Esophagus squamous epithelium (tissue), 5 donors: Measurements from ENCODE around the gene TSPAN31. TPM values are rescaled to one million over a fixed set of nuclear protein-coding genes. Genes with fewer than 3 reads are reported as not detected.
A peak's percentile ranks its signal among the peaks of the same experiment; 100 is the strongest.

Experiments used
- DNase-seq: peaks from one replicate; lab custom pipeline; 2025; lab: John Stamatoyannopoulos, UW
- H3K27ac ChIP-seq, 4 donors: fragments of 200-600 bp; sonication (generic); one replicate each; pipeline ENCODE4 v1.5.1; 2016 to 2019; ENCODE audit warnings: mild to moderate bottlenecking in 1 of 4
- H3K27me3 ChIP-seq, 4 donors: fragments of 200-600 bp; sonication (generic); 1 replicate in 3 of 4; 2 replicates in 1 of 4; pipeline versions ENCODE4 v1.5.1 to v1.6.0; 2017 to 2021; ENCODE audit warnings: antibody characterized with exemption in 1 of 4
- H3K36me3 ChIP-seq, 3 donors: fragments of 200-600 bp; sonication (generic); one replicate each; pipeline ENCODE4 v1.5.1; 2016 to 2019
- H3K4me1 ChIP-seq, 3 donors: fragments of 200-600 bp; sonication (generic); one replicate each; pipeline ENCODE4 v1.5.1; 2017 to 2019
- H3K4me3 ChIP-seq, 4 donors: fragments of 200-600 bp; sonication (generic); 1 replicate in 3 of 4; 2 replicates in 1 of 4; pipeline ENCODE4 v1.5.1; 2016 to 2019; ENCODE audit warnings: mild to moderate bottlenecking in 2 of 4, moderate library complexity in 1 of 4
- H3K9me3 ChIP-seq, 3 donors: fragments of 200-600 bp; sonication (generic); one replicate each; pipeline ENCODE4 v1.5.1; 2016 to 2019
- POLR2A ChIP-seq, 4 donors: fragments of 450-650 bp; IDR thresholded peaks; one replicate each; pipeline ENCODE4 v1.6.1; 2017; ENCODE audit warnings: antibody characterized with exemption in 4 of 4, mild to moderate bottlenecking in 4 of 4, moderate library complexity in 3 of 4
- WGBS, 2 donors: methylation state at CpG; one replicate each; pipeline ENCODE4 v1.1.5; 2018; 5-methylcytosine and 5-hydroxymethylcytosine counted together
- intact Hi-C: fragments of 100-400 bp; cut with DNase I; formaldehyde crosslinking; loops from one replicate; pipeline ENCODE4 v1.15.0; 2022
- total RNA-seq, 4 donors: library from RNA; depleted of rRNA; stranded (reverse); fragments of >200 nt; gene quantifications; one replicate each; pipeline ENCODE4 v1.1.0, GENCODE V29; 2016
- TF ChIP-seq, protein P1 (sequence below), 6 experiments: fragments of 450-650 bp in 4 of 6; fragments of 200-600 bp in 2 of 6; sonication (generic) in 2 of 6; IDR thresholded peaks; one replicate each; pipeline ENCODE4 v1.5.1; 2016 to 2019; ENCODE audit warnings: antibody characterized with exemption in 6 of 6, mild to moderate bottlenecking in 4 of 6, moderate library complexity in 4 of 6
- donor health status: DM: yes; HTN: yes; CAD: no.

Gene TSPAN31
- total RNA-seq, 4 donors from 2014 or later: 37.2 to 62.5 (median 40.2) TPM

DNA sequence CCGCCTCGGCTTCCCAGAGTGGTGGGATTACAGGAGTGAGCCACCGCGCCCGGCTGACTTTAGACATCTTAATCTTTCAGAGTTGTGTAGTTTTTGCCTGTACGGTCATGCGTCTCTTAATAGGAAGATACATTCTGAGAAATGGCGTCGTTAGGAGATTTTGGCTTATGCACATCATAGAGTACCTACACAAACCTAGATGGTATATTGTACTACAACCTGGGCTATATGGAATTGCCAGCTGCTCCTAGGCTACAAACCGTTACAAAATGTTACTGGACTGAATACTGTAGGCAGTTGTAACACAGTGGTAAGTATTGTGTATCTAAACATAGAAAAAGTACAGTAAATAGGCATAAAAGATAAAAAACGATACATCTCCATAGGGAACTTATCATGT, 39.0 kb downstream of the TSPAN31 start:
- H3K27ac ChIP-seq: no peak overlapping the region
- WGBS, 2 donors: 87 to 93% methylated on average over 11 of the region's 11 CpGs
- peak overlapping the region in 2 of 4 donors; percentile 95 for H3K4me3 ChIP-seq
- H3K27me3 ChIP-seq: no peaks in the 10 kb centered on the region
- no peaks in the 10 kb centered on the region for H3K9me3 ChIP-seq
- peaks cover 0 to 68% (median 0%) of the 10 kb centered on the region in 3 donors for H3K36me3 ChIP-seq
- H3K4me1 ChIP-seq: peaks cover 10 to 25% (median 16%) of the 10 kb centered on the region in 3 donors
- intact Hi-C loops: loop anchor here (10.0 kb wide), 1 partner anchor 51 kb away; no protein-coding TSS in a partner anchor
- DNase-seq: no peak
- TF ChIP-seq, protein P1, sequence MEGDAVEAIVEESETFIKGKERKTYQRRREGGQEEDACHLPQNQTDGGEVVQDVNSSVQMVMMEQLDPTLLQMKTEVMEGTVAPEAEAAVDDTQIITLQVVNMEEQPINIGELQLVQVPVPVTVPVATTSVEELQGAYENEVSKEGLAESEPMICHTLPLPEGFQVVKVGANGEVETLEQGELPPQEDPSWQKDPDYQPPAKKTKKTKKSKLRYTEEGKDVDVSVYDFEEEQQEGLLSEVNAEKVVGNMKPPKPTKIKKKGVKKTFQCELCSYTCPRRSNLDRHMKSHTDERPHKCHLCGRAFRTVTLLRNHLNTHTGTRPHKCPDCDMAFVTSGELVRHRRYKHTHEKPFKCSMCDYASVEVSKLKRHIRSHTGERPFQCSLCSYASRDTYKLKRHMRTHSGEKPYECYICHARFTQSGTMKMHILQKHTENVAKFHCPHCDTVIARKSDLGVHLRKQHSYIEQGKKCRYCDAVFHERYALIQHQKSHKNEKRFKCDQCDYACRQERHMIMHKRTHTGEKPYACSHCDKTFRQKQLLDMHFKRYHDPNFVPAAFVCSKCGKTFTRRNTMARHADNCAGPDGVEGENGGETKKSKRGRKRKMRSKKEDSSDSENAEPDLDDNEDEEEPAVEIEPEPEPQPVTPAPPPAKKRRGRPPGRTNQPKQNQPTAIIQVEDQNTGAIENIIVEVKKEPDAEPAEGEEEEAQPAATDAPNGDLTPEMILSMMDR (IDR thresholded peaks at IDR 0.05): no peak
- TF ChIP-seq POLR2A (IDR thresholded peaks at IDR 0.05): no peak

- peaks cover 4 to 100% (median 19%) of the 10 kb centered on the region in 3 donors for H3K36me3 ChIP-seq
- H3K27ac ChIP-seq: no peak overlapping the region
- 15 to 24% methylated on average over 1 of the region's 1 CpG for WGBS, 2 donors
Observed at GRCh38 chr12:57793920-57794319, 49.1 kb downstream of the TSPAN31 start.

GRCh38 chr12:57795354-57795753, 50.5 kb downstream of the TSPAN31 start:
- intact Hi-C loops: no loop called here
- no peak overlapping the region for H3K4me3 ChIP-seq
- H3K27ac ChIP-seq: peak overlapping the region in 1 of 4 donors; percentile 48
- DNase-seq: no peak
- H3K4me1 ChIP-seq: peaks cover 0 to 24% (median 0%) of the 10 kb centered on the region in 3 donors
- no peak for TF ChIP-seq POLR2A (IDR thresholded peaks at IDR 0.05)
- TF ChIP-seq, protein P1 (IDR thresholded peaks at IDR 0.05): no peak
- WGBS, 2 donors: 55 to 66% methylated on average over 6 of the region's 6 CpGs
- H3K27me3 ChIP-seq: no peaks in the 10 kb centered on the region
- H3K36me3 ChIP-seq: peaks cover 4 to 100% (median 28%) of the 10 kb centered on the region in 3 donors
- H3K9me3 ChIP-seq: no peaks in the 10 kb centered on the region

More at GRCh38 chr12:57793920-57794319, 49.1 kb downstream of the TSPAN31 start:
- intact Hi-C loops: no loop called here
- Histone ChIP-seq H3K4me1 (peaks cover 0 to 24% (median 0%) of the 10 kb centered on the region in 3 donors), H3K9me3 (no peaks in the 10 kb centered on the region), H3K4me3 (no peak overlapping the region), H3K27me3 (no peaks in the 10 kb centered on the region)
- DNase-seq: no peak
- TF ChIP-seq, protein P1 (IDR thresholded peaks at IDR 0.05): no peak
- no peak for TF ChIP-seq POLR2A (IDR thresholded peaks at IDR 0.05)

DNA sequence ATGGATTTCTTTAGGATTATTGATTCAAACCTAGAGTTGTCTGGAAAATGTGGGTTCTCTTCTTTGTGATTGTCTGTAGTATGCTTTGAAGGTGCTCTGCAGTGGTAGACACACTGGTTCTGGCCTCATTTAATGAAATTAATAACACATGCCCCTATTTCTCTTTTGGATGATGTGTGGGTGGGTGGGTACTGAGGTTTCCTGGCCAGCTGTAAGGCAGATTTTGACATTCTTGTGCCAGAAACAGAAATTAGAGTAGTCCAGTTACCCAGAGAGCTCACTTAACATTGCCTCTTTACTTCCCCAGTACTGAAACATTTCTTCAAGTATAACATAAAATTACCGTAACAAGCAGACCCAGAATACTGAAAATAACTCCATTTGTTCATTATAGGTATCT, 52.2 kb downstream of the TSPAN31 start:
- no peak for TF ChIP-seq POLR2A (IDR thresholded peaks at IDR 0.05)
- TF ChIP-seq, protein P1 (IDR thresholded peaks at IDR 0.05): no peak
- H3K4me3 ChIP-seq: no peak overlapping the region
- H3K27me3 ChIP-seq: no peaks in the 10 kb centered on the region
- intact Hi-C loops: no loop called here
- H3K9me3 ChIP-seq: no peaks in the 10 kb centered on the region
- no peak for DNase-seq
- peaks cover 0 to 24% (median 0%) of the 10 kb centered on the region in 3 donors for H3K4me1 ChIP-seq
- H3K36me3 ChIP-seq: peaks cover 8 to 100% (median 38%) of the 10 kb centered on the region in 3 donors
- no peak overlapping the region for H3K27ac ChIP-seq
- 96 to 100% methylated on average over 1 of the region's 1 CpG for WGBS, 2 donors

DNA sequence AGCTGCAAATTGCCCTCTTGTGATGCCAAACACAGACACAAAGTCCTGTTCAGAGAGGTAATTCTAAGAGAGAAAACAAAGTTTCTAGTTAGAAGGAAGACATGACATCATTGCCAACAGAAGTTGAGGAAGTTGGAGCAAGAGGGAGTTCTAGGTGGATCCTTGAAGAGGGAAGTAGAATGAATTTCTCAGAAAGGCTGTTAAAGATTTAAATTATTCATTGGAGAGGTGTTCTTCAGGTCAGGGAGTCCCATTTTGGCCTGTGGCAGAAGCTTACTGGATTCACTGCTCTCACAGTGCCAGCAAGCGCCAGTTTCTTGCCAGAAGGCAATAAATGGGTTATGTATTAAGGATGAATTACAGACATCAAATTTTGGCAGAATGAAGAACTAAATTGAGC, 53.1 kb downstream of the TSPAN31 start:
- Histone ChIP-seq H3K27ac (no peak overlapping the region), H3K4me1 (peaks cover 0 to 24% (median 0%) of the 10 kb centered on the region in 3 donors), H3K9me3 (no peaks in the 10 kb centered on the region), H3K27me3 (no peaks in the 10 kb centered on the region), H3K36me3 (peaks cover 8 to 100% (median 38%) of the 10 kb centered on the region in 3 donors), H3K4me3 (no peak overlapping the region)
- WGBS, 2 donors: 64 to 85% methylated on average over 1 of the region's 1 CpG
- TF ChIP-seq POLR2A (IDR thresholded peaks at IDR 0.05): no peak
- intact Hi-C loops: no loop called here
- no peak for DNase-seq

Other genes with a start within 250 kb of the TSPAN31 start
- 10 to 100 TPM in 3 of 4 donors, 1 to 10 TPM in 1; 5.1 to 23.3 (median 15.4) TPM for gene DDIT3, start 224.5 kb upstream of the TSPAN31 start, total RNA-seq
- 10 to 100 TPM; 13.8 to 33.2 (median 17.6) TPM for gene MBD6, start 222.2 kb upstream of the TSPAN31 start, total RNA-seq
- 100 to 1,000 TPM; 122 to 175 (median 159) TPM for gene DCTN2, start 197.8 kb upstream of the TSPAN31 start, total RNA-seq
- under 1 TPM in 3 of 4 donors, not detected in 1; 0.15 to 0.22 (median 0.19) TPM for gene KIF5A, start 195.0 kb upstream of the TSPAN31 start, total RNA-seq
- 10 to 100 TPM; 25.2 to 41.7 (median 33.1) TPM for gene PIP4K2C, start 153.8 kb upstream of the TSPAN31 start, total RNA-seq
- 10 to 100 TPM in 1 of 4 donors, 1 to 10 TPM in 3; 1.6 to 16.6 (median 5.6) TPM for gene DTX3, start 140.2 kb upstream of the TSPAN31 start, total RNA-seq
- 10 to 100 TPM in 1 of 4 donors, 1 to 10 TPM in 2, under 1 TPM in 1; 0.76 to 27.7 (median 6.2) TPM for gene ARHGEF25, start 133.6 kb upstream of the TSPAN31 start, total RNA-seq
- under 1 TPM; 0.18 to 0.56 (median 0.23) TPM for gene B4GALNT1, start 111.8 kb upstream of the TSPAN31 start, total RNA-seq
- gene OS9, start 50.9 kb upstream of the TSPAN31 start, total RNA-seq: 100 to 1,000 TPM; 151 to 231 (median 168) TPM
- 1 to 10 TPM in 3 of 4 donors, under 1 TPM in 1; 0.88 to 2.3 (median 1.3) TPM for gene AGAP2, start 6.3 kb upstream of the TSPAN31 start, total RNA-seq
- 10 to 100 TPM; 42.8 to 96.9 (median 60.4) TPM for gene CDK4, start 7.3 kb downstream of the TSPAN31 start, total RNA-seq
- 1 to 10 TPM; 3.6 to 8.4 (median 5.3) TPM for gene MARCHF9, start 10.1 kb downstream of the TSPAN31 start, total RNA-seq
- gene CYP27B1, start 22.0 kb downstream of the TSPAN31 start, total RNA-seq: 1 to 10 TPM in 2 of 4 donors, under 1 TPM in 2; 0.18 to 1.7 (median 1.1) TPM
- 10 to 100 TPM in 3 of 4 donors, 1 to 10 TPM in 1; 6.7 to 16.8 (median 11.8) TPM for gene METTL1, start 27.1 kb downstream of the TSPAN31 start, total RNA-seq
- gene EEF1AKMT3, start 27.6 kb downstream of the TSPAN31 start, total RNA-seq: 1 to 10 TPM; 2.6 to 7.6 (median 3.7) TPM
- 10 to 100 TPM; 18.5 to 37.2 (median 24.7) TPM for gene TSFM, start 37.7 kb downstream of the TSPAN31 start, total RNA-seq
- gene AVIL, start 73.7 kb downstream of the TSPAN31 start, total RNA-seq: 1 to 10 TPM; 1.9 to 3.4 (median 2.5) TPM
- gene CTDSP2, start 101.7 kb downstream of the TSPAN31 start, total RNA-seq: 100 to 1,000 TPM in 1 of 4 donors, 10 to 100 TPM in 3; 47.1 to 120 (median 71.7) TPM
- gene ATP23, start 196.5 kb downstream of the TSPAN31 start, total RNA-seq: 10 to 100 TPM in 2 of 4 donors, 1 to 10 TPM in 2; 2.0 to 17.9 (median 8.6) TPM